ENCODE measurements around the gene PUS1. TPM values are rescaled to one million over a fixed set of nuclear protein-coding genes. Genes with fewer than 3 reads are reported as not detected.
A peak's percentile ranks its signal among the peaks of the same experiment; 100 is the strongest.

PUS1 gene
- total RNA-seq, 4 donors from 2014 or later: 8.3 to 44.1 (median 15.6) TPM

- Histone ChIP-seq H3K36me3 (peaks cover 5 to 100% (median 41%) of the 10 kb centered on the region in 3 donors), H3K27me3 (no peaks in the 10 kb centered on the region), H3K27ac (no peak overlapping the region), H3K4me1 (no peaks in the 10 kb centered on the region), H3K9me3 (no peaks in the 10 kb centered on the region), H3K4me3 (no peak overlapping the region)
- WGBS, 2 donors: 80 to 81% methylated on average over 8 of the region's 8 CpGs
- TF ChIP-seq POLR2A (IDR thresholded peaks at IDR 0.05) (no peak), EP300 (IDR thresholded peaks at IDR 0.05) (no peak)
- TF ChIP-seq, protein P1, sequence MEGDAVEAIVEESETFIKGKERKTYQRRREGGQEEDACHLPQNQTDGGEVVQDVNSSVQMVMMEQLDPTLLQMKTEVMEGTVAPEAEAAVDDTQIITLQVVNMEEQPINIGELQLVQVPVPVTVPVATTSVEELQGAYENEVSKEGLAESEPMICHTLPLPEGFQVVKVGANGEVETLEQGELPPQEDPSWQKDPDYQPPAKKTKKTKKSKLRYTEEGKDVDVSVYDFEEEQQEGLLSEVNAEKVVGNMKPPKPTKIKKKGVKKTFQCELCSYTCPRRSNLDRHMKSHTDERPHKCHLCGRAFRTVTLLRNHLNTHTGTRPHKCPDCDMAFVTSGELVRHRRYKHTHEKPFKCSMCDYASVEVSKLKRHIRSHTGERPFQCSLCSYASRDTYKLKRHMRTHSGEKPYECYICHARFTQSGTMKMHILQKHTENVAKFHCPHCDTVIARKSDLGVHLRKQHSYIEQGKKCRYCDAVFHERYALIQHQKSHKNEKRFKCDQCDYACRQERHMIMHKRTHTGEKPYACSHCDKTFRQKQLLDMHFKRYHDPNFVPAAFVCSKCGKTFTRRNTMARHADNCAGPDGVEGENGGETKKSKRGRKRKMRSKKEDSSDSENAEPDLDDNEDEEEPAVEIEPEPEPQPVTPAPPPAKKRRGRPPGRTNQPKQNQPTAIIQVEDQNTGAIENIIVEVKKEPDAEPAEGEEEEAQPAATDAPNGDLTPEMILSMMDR (IDR thresholded peaks at IDR 0.05): no peak
- DNase-seq (ENCODE audit: low spot score in 2 of 2): no peak
These were observed 59.1 kb downstream of the PUS1 start for GRCh38 chr12:131988054-131988796.

GRCh38 chr12:131989021-131989420, 59.9 kb downstream of the PUS1 start:
- Histone ChIP-seq H3K4me3 (no peak overlapping the region), H3K36me3 (peaks cover 5 to 100% (median 49%) of the 10 kb centered on the region in 3 donors), H3K27me3 (no peaks in the 10 kb centered on the region), H3K4me1 (no peaks in the 10 kb centered on the region), H3K9me3 (no peaks in the 10 kb centered on the region), H3K27ac (peak overlapping the region in 1 of 4 donors; percentile 26)
- TF ChIP-seq POLR2A (IDR thresholded peaks at IDR 0.05) (no peak), EP300 (IDR thresholded peaks at IDR 0.05) (no peak)
- TF ChIP-seq, protein P1 (IDR thresholded peaks at IDR 0.05): no peak
- no peak for DNase-seq (ENCODE audit: low spot score in 2 of 2)
- 83 to 89% methylated on average over 12 of the region's 12 CpGs for WGBS, 2 donors

DNA sequence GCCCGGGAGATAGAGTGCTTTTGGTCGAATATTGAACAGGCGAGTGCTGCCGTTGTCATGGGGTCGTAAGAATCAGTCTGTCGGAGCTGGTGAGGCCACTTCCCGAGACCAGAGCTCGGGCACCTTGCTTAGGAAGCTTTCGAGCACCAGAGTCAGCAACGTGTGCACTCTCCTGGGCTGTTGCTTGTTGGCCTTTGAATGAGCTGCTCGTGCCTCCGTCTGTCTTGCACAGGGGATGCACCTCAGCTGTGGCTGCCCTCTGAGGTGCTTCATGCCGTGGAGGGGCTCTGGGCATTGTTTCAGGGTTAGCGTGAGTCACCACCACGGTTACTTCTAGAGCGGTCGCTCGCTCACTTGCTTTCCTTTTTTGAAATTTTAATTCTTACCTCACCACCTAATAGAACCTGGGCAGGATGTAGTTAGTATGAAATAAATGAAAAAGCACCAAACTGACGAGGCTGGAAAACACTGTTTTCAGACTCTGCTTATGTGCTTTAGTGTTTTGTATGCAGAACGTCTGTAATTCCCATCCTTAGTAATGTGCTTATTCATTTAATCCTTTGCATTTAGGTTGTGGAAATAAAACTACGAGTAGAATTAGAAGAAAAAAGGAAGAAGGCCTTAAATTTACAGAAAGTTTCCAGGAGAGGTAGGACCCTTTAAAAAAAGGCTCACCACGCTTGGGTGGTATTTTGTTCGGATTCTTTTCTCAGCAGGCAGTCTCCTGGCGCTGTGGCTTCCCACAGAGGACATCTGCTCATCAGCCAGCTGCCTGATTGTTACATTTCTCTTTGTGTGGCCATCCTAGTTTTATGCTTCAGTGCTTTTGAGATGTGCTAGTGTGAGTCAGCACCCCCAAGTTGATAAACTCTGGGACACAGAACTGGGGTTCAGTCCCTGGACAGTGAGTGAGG, 61.2 kb downstream of the PUS1 start:
- TF ChIP-seq, protein P1 (IDR thresholded peaks at IDR 0.05): no peak
- no peak for TF ChIP-seq EP300 (IDR thresholded peaks at IDR 0.05)
- TF ChIP-seq POLR2A (IDR thresholded peaks at IDR 0.05): no peak
- H3K4me1 ChIP-seq: no peaks in the 10 kb centered on the region
- DNase-seq (ENCODE audit: low spot score in 2 of 2): no peak
- no peaks in the 10 kb centered on the region for H3K9me3 ChIP-seq
- no peak overlapping the region for H3K27ac ChIP-seq
- H3K27me3 ChIP-seq: no peaks in the 10 kb centered on the region
- no peak overlapping the region for H3K4me3 ChIP-seq
- WGBS, 2 donors: 78 to 79% methylated on average over 24 of the region's 24 CpGs
- peaks cover 5 to 100% (median 49%) of the 10 kb centered on the region in 3 donors for H3K36me3 ChIP-seq

DNA sequence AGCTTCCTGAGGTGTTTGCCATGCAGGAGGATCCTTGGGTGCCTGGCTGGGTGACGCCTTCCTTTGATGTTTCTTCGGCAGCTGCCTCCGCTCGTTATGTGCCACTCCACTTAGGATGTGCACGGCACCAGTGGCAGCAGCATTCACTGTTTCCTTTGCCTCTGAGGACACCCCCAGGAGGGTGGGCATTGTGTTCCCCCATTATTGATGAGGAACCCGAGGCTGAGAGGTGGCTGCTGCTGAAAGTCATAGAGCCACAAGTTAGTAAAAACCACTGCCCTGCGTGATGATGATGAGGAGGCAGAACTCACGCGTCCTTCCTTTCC, 61.9 kb downstream of the PUS1 start:
- Histone ChIP-seq H3K27ac (no peak overlapping the region), H3K4me3 (no peak overlapping the region), H3K9me3 (no peaks in the 10 kb centered on the region), H3K4me1 (no peaks in the 10 kb centered on the region), H3K27me3 (no peaks in the 10 kb centered on the region), H3K36me3 (peaks cover 5 to 100% (median 49%) of the 10 kb centered on the region in 3 donors)
- DNase-seq (ENCODE audit: low spot score in 2 of 2): no peak
- WGBS, 2 donors: 73 to 83% methylated on average over 9 of the region's 9 CpGs
- TF ChIP-seq, protein P1 (IDR thresholded peaks at IDR 0.05): no peak
- TF ChIP-seq POLR2A (IDR thresholded peaks at IDR 0.05): no peak
- TF ChIP-seq EP300 (IDR thresholded peaks at IDR 0.05): no peak
